Stimulated activated CD4-positive, alpha-beta T cell treated with anti-CD3 and anti-CD28 coated beads, TNF-alpha, amount 100 ng/mL, for 4 hours (primary cell): ENCODE results near the gene HS1BP3.

Source experiments
- DNase-seq, 3 experiments: peaks; one replicate each; pipeline ENCODE4 v3.0.0-alpha.2; 2020; ENCODE audit warnings: low read depth in 3 of 3

HS1BP3 gene

GRCh38 chr2:20629581-20630171 is 21.2 kb downstream of the HS1BP3 start:
- DNase-seq, result no peak

- no peak for DNase-seq
Observed at GRCh38 chr2:20629181-20629580, 21.7 kb downstream of the HS1BP3 start.

- no peak for DNase-seq
Observed at GRCh38 chr2:20627712-20628380, 23.1 kb downstream of the HS1BP3 start.

GRCh38 chr2:20626698-20627513 is 24.0 kb downstream of the HS1BP3 start:
- no peak for DNase-seq

GRCh38 chr2:20626392-20626697 is 24.6 kb downstream of the HS1BP3 start:
- no peak for DNase-seq

GRCh38 chr2:20625491-20626391 is 25.2 kb downstream of the HS1BP3 start:
- DNase-seq, result no peak

GRCh38 chr2:20624884-20625485 is 25.9 kb downstream of the HS1BP3 start:
- no peak for DNase-seq

GRCh38 chr2:20624156-20624883 is 26.6 kb downstream of the HS1BP3 start:
- DNase-seq, result no peak

- no peak for DNase-seq
Observed at GRCh38 chr2:20623741-20624155, 27.1 kb downstream of the HS1BP3 start.

GRCh38 chr2:20623241-20623640 is 27.7 kb downstream of the HS1BP3 start:
- no peak for DNase-seq

GRCh38 chr2:20622731-20623130 is 28.2 kb downstream of the HS1BP3 start:
- no peak for DNase-seq

- DNase-seq, result no peak
Observed at GRCh38 chr2:20622296-20622686, 28.6 kb downstream of the HS1BP3 start.

GRCh38 chr2:20621366-20622295 is 29.3 kb downstream of the HS1BP3 start:
- DNase-seq, result no peak

- no peak for DNase-seq
Observed at GRCh38 chr2:20620696-20621365, 30.1 kb downstream of the HS1BP3 start.

GRCh38 chr2:20620271-20620681 is 30.6 kb downstream of the HS1BP3 start:
- no peak for DNase-seq

- DNase-seq, result no peak
Observed at GRCh38 chr2:20619624-20620024, 31.3 kb downstream of the HS1BP3 start.

GRCh38 chr2:20618886-20619521 is 31.9 kb downstream of the HS1BP3 start:
- DNase-seq, result no peak

GRCh38 chr2:20618468-20618885 is 32.4 kb downstream of the HS1BP3 start:
- no peak for DNase-seq
